Measurements from ENCODE around the gene INSYN2B.

The INSYN2B gene

DNA sequence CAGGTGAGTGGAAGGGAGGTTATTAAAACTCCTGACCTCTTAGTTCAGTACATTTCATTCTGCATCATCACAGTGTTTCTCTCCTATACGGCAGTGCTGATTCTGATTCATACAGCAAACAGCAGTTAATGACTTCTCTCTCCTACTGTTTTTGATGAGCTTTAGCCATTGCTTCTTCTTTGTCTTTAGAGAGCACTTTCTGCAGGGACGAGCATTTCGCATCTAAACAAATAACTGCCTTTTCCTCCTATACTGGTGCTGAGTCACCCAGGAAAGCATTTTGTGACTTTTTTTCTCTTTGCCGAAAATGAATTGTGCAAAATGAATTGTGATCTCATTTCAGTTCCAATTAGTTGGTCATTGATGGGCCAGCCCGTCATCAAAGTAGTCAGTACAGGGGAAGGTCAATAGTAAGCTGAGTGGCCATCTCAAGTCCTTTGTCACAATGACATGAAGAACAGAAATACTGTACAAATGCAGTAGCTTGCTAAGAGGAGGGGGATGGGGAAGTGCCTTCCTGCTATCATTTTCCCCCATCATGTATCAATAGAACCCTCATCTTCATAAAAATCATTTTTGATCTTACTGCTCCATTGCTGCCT, 98.5 kb downstream of the INSYN2B start:
- DNase-seq, result no peak

DNA sequence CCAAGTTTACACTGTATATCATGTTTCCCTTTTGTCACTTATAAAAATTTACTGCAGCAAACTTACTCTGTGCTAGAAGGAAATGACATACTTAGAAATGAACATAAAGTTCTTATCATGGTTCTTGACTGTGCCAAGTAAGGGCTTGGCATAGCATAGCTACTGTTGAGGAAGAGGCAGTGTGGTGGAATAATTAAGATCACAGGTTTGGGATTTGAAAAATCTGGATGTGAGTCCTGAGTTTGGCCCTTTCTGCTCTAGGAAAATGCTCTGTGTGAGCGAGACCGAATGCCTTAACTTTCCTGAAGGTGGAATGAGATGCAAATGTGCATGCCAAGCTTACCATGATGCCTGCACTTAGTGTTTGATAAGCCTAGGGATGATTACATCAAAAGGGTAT, 99.5 kb downstream of the INSYN2B start:
- DNase-seq, result no peak

DNA sequence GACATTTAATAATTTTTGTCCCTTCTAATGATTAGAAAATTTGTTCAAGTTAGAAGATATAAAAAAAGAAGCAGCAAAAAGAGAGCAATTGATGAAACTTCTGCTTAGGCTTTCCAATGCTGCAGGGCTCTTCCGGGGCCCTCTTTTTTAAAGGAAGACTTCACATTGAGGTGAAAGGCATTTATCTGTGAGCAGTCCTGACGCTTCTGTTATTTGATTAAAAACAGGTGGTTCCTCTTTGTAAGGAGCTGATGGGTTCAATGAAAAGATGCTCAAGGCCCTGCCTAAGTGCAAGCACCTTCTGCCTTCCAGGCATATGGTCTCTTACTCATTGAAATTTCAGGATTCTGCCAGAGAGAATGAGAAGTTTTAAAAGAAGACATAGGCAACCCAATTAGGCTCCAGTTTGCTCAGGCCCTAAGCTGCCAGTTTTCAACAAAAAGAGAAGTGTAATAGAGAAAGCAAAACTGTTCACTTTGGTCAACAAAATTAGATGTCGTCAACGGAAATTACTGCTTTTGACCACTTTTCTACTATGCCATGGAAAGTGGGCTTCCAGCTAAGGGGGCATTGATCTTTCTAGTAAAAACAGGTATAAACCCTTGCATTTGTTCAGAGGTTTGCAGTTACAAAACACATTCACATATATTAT, 100.2 kb downstream of the INSYN2B start:
- DNase-seq, result no peak

DNA sequence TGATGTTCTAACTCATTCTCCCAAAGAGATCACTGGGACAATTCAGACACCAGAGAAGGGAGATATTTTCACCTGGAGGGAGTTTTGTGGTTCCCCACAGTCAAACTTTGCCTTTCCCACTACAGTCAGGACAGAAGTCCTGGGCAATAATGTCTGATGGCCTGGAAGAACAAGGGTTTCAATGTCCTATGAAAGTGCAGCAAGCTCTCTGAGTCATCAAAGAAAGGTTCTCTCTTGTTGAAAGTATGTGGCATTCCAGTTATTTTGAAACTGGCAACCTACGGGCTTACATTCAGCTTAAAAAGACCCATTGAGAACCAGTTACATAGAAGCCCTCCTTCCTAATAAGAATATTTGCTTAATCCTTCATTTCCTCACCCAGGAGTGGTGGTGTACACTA, 103.9 kb downstream of the INSYN2B start:
- DNase-seq, result no peak

DNA sequence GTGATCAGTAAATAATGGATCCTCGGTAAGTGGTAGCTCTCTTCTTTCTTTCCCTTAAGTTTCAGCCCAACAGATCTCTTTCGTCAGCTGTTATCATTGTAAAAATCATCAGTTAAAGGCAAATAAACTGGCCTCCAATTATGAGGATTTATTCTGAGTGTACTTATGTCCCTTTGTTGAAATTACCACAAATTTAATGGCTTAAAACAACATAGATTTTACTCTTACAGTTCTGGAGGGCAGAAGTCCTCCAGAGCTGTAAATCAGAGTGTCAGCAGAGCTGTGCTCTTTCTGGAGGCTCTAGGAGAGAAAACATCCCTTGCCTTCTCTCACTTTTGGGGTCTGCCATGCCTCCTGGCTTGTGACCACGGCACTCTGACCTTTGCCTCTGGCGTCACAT, 104.6 kb downstream of the INSYN2B start:
- DNase-seq, result no peak

DNA sequence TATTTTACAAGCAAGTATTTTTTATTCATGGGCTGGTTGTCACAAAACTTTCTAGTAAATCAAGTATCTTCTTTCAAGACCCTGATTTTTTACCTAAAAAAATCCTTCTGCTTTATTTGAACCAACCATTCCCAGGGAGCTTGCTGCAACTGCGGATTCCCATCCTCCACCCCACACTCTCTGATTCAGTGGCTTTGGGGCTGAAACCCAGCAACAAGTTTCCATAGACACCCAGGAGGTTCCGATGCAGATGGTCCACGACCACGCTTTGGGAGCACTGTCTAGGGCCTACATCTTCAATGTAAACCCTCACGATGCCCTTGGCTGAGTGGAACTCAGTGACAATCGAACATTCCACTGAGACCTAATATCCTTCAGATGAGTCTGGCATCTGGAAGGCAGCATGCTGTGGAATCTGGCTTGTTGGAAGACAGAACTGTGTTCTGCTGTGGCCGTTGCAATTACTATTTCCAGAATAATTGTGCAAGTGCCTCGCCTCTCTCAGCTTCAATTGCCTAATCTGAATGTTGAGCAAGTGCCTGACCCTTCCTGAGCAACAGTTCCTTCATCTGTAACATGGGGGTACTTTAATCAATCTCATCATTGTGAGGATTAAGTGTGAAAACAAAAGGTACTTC, 105.1 kb downstream of the INSYN2B start:
- DNase-seq, result no peak

DNA sequence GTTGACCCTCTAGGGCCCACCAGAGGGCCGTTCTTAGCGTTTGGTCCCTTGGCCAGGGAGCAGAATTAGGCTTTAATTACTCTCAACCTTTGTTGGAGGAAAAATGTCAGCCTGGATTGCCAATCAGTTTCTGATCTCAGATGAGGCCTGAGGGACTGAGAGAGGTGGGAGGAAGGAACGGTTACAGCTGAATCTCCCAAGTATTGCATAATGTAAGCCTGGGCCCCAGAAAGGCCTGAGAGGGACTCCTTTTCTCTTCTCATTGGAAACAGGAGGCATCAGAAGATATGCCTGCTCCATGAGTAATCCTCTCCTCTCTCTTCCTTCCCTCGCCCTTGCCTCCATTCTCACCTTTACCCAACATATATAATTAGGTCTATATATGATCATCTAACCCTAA, 105.7 kb downstream of the INSYN2B start:
- no peak for DNase-seq

DNA sequence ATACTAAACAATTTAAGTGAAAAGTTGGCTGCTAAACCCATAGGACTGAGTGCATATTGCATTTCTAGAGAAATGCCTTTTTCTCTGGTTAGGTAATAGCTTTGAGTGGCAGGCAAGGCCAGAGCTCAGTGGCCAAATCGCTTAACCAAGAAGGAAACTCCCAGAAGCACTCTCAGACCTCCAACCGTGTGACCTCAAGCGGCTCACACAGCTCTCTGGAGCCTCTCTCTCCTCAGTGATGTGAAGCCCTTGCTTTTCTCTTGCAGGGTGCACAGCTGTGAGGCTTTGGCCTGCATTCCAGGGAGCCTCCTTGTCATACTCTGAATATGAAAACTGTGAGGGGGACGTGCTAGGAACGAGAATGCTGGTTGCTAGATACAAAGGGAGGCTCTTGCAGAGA, 106.7 kb downstream of the INSYN2B start:
- DNase-seq, result no peak

DNA sequence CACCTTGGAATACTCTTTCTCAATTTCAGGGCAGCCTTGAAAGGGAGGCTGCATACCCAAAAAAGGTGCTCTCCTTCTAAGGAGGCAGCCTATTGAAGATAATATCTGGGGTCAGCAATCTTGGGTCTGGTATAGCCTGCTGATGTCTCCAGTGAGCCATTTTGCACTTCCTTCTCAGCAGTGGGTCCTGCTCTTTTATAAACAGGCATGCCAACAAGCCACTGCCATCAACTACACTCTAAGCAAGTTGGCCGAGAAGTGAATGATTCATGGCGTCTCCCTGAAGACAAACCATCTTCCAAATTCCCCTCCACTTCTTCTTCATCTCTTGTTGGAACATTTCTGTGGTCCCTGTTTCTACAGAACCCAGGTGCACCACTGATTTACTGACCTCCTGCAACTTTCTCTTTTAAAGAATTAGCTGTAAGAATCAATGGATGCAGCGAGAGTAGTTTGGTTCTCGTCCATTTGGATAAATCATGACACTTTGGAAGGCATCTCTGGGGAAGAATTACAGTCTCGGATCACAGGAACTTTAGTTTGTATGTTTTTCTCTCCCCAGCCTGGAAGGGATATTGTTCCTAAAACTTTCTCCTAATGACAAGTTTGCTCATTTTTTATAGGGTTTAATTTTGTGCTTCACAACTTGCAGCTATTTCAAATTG, 108.3 kb downstream of the INSYN2B start:
- DNase-seq, result no peak

DNA sequence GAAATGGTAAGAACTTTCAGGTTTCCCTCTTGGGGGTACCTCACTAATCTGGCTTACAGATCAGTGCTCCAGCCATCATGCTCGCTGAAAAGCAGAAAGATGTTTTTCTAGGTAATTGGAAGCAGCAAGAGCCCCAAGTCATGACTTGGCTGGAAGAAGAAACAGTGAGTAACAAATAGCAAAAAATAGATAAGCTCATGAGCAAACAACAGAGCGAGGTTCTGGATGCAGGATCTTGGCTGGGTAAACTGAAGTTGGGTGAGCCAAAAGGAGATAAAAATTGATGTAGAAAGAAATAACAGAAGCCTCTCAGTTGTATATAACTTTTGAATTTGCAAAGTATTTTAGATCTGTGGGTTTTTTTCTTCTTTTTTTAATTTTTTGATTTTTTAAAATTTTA, 110.1 kb downstream of the INSYN2B start:
- DNase-seq, result no peak

DNA sequence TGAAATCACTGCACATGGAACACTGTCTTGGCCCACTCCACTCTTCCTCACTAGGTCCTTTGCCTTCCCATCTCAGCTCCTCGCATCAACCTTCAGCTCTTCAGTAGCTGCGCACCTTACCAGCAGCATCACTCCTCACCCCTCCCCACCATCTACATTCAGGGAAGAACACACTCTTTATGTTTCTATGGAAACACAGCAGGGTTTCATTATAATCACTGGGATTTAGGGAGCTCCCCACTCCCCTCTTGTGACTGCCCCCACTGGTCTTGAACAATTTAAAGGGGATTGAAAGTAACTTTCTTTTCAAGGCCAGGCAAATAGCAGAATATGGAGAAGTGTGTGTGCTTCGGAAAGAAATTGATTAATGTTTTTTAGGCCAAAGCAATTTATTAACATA, 111.2 kb downstream of the INSYN2B start:
- DNase-seq, result no peak

DNA sequence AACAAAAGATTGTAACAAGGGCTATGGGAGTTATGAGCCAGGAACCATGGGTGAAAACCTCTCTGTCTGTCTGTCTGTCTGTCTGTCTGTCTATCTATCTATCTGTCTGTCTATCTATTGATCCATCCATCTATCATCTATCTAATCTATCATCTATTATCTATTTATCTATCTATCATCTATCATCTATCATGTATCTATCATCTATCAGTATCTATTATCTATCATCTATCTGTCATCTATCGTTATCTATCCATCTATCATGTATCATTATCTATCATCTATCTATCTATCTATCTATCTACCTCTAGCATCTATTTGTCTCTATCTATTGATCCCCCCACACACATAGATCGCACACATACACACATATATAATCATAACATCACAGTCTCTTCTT, 112.9 kb downstream of the INSYN2B start:
- DNase-seq, result no peak

DNA sequence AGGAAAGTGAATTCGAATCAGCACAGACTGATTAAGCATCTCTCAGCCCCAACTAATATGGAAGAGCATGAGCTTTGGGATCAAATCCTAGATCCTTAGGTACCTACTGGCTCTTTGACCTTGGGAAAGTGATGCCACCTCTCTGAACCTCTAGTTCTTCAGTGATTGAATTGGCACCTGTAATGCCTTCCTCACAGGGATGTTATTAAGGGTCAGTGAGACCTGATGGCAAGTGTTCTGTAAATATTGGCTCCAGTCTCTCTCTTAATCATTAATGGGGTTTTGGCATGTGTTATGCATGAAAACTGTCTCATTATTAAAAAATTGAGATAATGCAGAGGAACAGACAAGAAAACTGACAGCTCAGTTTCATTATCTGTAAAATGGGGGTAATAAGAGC, 115.8 kb downstream of the INSYN2B start:
- DNase-seq, result no peak

DNA sequence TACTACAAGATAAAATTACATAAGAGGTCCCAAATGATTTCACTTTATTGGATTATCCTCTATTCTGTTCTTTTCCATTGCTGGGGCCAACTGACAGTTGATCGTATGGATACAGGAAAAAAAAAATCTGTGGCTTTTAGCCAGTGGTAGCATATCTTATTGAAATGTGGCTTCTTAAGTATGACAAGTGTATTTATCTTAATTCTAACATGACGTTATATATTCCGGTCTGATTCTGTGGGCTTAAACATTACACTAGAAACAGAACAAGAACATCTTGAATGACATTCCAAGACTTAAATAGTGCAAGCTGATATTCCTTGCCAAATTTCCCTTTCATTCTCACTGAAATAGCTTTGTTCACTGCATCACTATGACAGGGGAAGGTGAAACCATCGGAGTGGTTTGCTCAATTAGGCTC, 117.9 kb downstream of the INSYN2B start:
- no peak for DNase-seq

DNA sequence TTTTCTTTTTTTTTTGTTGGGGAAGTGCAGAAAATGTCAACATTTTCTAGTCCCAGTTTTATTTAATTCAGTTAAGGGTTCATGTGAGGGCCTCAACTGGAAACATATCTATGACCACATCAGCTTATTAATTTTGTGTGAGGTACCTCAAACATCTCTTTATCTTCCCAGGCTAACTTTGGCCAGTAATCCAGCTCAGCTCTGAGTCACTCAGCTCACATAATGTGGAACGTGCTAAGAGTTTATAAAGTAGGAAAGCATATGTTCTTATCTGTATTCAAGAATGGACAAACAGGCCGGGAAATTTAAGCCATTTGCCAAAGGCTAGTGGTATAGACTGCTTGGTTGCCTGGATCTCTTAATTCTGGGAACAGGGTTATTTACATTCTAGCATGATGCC, 118.4 kb downstream of the INSYN2B start:
- no peak for DNase-seq

DNA sequence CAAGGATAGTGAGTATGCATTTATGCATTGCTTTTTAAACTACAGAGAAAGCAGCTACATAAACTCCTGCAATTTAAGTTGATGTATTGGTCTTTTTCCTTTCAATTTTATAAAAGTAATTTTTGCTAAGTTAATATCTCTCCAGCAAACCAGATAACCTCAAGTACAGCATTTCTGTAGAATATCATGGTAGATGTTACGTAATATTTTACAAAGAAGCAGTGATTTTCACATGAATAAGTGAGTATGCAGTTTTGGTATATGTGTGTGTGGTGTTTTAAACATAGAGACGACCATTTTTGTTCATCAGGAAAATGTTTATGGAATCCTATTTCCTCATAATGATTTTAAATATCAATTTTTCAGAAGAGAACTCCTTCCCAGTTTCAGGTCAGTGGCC, 118.9 kb downstream of the INSYN2B start:
- DNase-seq, result no peak

DNA sequence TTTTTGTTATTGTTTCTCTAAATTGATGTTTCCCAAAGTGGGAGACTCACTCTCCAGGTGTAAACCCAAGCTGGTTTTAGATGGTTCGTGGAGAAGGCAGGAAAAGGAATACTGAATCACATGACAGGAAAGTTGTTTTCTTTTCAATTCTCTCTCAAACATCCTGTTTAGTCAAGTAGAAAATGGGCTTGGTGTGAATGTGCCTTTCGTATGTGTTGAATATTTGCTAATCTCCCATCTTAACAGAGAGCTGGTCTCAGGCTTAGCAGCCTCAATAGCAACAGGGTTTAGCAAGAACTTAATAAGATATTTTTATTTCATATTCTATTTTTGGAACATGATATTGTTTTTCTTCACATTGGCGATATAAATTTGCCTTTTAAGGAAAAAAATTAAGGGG, 119.7 kb downstream of the INSYN2B start:
- DNase-seq, result no peak

DNA sequence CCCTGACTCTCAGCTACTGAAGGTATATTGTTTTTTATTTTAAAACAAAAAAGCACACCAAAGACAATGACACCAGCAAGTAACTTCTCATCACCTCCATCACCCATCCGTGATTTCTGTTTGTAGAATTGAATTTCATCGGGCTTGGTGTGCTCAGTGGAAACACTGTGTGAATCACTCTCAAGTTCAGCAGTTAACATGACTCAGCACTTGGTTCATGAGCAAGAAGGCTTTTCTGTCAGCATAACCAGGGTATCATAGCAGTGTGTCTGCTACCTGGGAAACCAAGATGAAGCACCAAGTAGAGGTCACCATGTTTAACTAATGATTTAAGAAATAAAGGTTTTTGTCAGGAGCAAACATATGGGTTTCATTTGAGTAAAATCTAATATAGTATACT, 123.7 kb downstream of the INSYN2B start:
- no peak for DNase-seq

DNA sequence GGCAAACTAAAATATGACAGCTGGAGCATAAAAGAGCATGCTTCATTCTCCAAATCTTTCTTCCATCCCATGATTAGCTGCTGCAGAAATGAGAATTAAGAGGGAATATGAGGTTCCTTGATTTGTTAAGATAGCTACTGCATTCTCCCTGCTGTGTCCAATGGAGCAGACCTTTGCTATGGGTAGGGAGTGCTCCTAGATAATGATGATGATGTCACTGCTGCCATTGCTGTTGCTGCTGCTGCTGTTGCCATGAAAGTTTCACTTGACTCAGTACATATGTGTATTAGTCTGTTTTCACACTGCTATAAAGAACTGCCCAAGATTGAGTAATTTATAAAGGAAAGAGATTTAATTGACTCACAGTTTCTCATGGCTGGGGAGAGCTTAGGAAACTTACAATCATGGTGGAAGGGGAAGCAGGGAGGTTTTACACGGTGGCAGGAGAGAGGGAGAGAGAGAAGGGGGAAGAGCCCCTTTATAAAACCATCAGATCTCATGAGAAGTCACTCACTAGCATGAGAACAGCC, 128.9 kb downstream of the INSYN2B start:
- no peak for DNase-seq

DNA sequence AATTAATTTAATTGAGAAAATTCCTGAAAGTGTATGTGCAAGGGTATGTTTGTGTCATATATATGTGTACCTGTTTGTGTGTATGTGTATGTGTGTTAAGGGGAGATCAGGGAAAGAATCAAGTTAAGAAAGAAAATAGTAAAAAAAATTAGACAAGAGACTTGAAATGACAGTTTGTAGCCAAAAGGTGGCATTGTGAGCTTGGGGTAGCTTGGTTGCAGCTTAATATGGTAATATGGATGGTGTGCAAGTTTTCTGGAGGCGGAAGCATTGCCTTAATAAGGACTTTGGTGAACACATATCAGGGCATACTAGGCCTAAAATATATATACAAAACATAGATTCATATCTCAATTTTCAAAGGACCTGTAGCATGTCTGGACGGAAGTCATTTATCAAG, 129.9 kb downstream of the INSYN2B start:
- no peak for DNase-seq

DNA sequence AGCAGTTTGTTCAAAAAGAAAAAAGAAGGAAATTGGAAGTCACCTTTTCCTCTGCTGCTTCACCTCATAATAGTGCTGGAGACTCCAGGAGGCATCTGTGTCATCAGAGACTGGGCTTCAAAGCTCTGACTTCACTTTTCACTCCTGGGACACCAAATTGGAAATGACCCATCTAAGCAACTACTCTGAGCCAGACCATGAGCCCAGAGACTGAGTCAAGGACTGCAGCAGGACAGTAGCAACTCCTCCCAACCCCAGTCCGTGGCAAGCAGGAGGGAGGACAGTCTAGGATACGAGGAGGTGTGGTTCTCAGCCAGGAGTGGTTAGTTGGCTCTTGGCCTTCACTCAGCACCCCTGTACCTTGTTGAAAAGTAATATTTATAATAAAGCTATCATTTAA, 131.5 kb downstream of the INSYN2B start:
- DNase-seq, result no peak

DNA sequence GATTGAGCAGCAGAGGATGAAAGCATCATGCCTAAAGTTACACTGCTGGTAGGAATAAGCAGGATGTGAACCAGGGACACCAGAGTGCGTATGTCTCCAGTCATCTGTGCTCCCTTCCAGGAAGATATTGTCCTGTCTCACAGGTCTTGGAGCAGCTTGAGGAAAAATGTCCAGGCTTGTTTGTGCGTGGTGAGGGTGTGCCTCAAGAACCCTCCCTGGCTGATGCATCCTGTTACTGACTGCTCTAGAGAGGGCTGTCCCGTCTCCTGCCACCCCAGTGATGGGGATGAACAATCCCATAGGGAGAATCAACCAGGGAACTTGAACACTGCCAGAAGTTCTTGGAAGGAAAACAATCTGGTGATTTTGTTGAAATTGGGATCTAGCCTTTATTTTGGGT, 132.0 kb downstream of the INSYN2B start:
- no peak for DNase-seq

DNA sequence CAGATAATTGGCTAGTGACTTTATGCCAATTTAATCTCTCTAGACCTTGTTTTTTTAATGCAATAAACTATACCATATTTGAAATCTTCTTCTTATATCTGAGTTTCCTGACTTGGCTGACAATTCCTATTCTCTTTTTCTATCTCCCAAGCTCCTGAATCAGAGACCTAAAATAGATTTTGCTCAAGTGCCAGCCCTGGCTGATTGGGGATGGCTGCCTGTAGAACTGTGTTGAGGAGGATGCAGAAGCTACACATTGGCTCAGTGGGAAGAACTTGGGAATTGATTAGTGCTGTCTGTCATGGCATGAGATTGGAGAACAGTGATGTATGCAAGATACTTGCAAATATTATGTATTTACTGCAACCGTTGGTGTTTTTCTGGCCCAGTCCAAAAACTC, 132.8 kb downstream of the INSYN2B start:
- DNase-seq, result no peak

DNA sequence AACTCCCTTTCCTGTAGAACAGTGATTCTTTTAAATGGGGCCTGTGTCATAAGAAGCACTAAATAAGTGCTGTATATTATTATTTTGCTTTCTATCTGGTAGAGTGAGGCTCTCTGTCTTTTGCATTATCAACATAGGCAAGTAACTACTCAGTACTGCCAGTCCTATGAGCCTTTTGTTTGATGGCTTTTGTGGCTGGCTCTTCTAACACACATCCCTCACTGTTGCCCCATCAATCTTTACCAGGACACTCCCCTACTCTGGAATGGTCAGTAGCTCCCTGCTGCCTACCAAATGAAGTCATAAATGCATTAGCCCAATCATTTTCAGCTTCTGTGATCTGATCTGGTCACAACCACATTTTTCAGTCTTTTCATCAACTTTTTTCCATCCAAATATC, 137.6 kb downstream of the INSYN2B start:
- DNase-seq, result no peak

Measured in activated naive CD4-positive, alpha-beta T cell treated with anti-CD3 and anti-CD28 coated beads, Interleukin-2, amount 50 U/mL, for 16 hours (primary cell).